ENCODE measurements around the gene RERG.
"Not testable (repeated sequence)": the region's sequence is repeated elsewhere in the genome, so short reads cannot be mapped to it uniquely, and the experiment has no call there.

RERG gene

GRCh38 chr12:15220915-15221885 is at the start of gene RERG:
Gene RERG, minus strand, starts transcription at chr12:15221417. Its CDS starts 3,928 bp downstream, at chr12:15217489.
- DNase-seq (ENCODE audit: low read depth): no peak

GRCh38 chr12:15270591-15270990 is 49.4 kb upstream of the RERG start:
- no peak for DNase-seq (ENCODE audit: low read depth)

- DNase-seq (ENCODE audit: low read depth): peak; percentile 1
These were observed 47.8 kb upstream of the RERG start for GRCh38 chr12:15268927-15269552.

GRCh38 chr12:15268309-15268708 is 47.1 kb upstream of the RERG start:
- DNase-seq (ENCODE audit: low read depth): no peak

- no peak for DNase-seq (ENCODE audit: low read depth)
These were observed 44.7 kb upstream of the RERG start for GRCh38 chr12:15265875-15266274.

- no peak for DNase-seq (ENCODE audit: low read depth)
These were observed 35.5 kb upstream of the RERG start for GRCh38 chr12:15256761-15257160.

GRCh38 chr12:15253990-15254389 is 32.8 kb upstream of the RERG start:
- no peak for DNase-seq (ENCODE audit: low read depth)

GRCh38 chr12:15244926-15245325 is 23.7 kb upstream of the RERG start:
- no peak for DNase-seq (ENCODE audit: low read depth)

- DNase-seq (ENCODE audit: low read depth): no peak
These were observed 23.1 kb upstream of the RERG start for GRCh38 chr12:15244341-15244740.

GRCh38 chr12:15243102-15243501 is 21.9 kb upstream of the RERG start:
- DNase-seq (ENCODE audit: low read depth): no peak

GRCh38 chr12:15240898-15241297 is 19.7 kb upstream of the RERG start:
- DNase-seq (ENCODE audit: low read depth): no peak

GRCh38 chr12:15234508-15234907 is 13.3 kb upstream of the RERG start:
- DNase-seq (ENCODE audit: low read depth): no peak

GRCh38 chr12:15234011-15234410 is 12.8 kb upstream of the RERG start:
- DNase-seq (ENCODE audit: low read depth): no peak

GRCh38 chr12:15232959-15233358 is 11.7 kb upstream of the RERG start:
- no peak for DNase-seq (ENCODE audit: low read depth)

- no peak for DNase-seq (ENCODE audit: low read depth)
These were observed 10.3 kb upstream of the RERG start for GRCh38 chr12:15231493-15231892.

GRCh38 chr12:15230751-15231150 is 9.5 kb upstream of the RERG start:
- DNase-seq (ENCODE audit: low read depth): no peak

- no peak for DNase-seq (ENCODE audit: low read depth)
These were observed 8.9 kb upstream of the RERG start for GRCh38 chr12:15230137-15230536.

- no peak for DNase-seq (ENCODE audit: low read depth)
These were observed 5.9 kb upstream of the RERG start for GRCh38 chr12:15227004-15227679.

GRCh38 chr12:15225863-15226218 is 4.6 kb upstream of the RERG start:
- DNase-seq (ENCODE audit: low read depth): not testable (repeated sequence)

GRCh38 chr12:15225136-15225862 is 4.1 kb upstream of the RERG start:
- no peak for DNase-seq (ENCODE audit: low read depth)

GRCh38 chr12:15222219-15222618 is 1.0 kb upstream of the RERG start:
- DNase-seq (ENCODE audit: low read depth): no peak

- DNase-seq (ENCODE audit: low read depth): no peak
These were observed 766 bp downstream of the RERG start for GRCh38 chr12:15220451-15220850.

All from CMK (cell line).